ENCODE data around the gene TLN1.
A peak's percentile ranks its signal among the peaks of the same experiment; 100 is the strongest.

The TLN1 gene

GRCh38 chr9:35750256-35750531, 18.2 kb upstream of the TLN1 start:
- no peak for DNase-seq (ENCODE audit: low spot score)

DNA sequence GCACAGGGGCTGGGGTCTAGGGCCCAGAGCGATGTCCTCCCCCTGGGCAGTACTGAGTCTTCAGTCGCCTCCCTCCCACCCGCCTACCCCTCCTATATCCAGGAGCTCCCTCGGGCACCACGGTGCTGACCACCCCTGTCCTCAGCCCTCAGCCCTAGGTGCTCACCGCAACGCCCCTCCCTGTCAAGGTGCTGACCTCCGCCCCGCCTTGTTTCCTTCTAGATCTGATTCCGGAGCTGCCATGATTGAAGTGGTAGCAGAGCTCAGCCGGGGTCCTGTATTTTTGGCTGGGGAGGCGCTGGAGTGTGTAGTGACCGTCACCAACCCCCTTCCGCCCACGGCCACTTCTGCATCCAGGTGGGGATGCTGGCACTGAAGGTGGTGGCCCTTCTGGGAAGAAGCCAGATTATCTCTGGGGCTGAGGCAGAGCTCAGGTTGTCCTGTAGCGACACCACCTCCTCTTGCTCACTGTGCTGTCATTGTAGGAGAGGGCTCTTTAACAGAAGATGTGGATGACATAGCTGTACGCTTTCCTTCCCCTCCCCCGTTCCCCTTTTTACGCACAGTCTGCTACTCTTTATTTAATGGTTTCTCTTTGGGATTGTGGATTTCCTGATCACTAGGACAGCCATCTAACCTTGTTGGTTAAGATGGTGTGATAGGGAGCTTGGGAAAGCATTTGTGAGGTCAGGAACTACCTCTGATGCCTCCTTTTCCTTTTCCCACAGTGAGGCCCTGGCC, 17.7 kb upstream of the TLN1 start:
- DNase-seq (ENCODE audit: low spot score): no peak

DNA sequence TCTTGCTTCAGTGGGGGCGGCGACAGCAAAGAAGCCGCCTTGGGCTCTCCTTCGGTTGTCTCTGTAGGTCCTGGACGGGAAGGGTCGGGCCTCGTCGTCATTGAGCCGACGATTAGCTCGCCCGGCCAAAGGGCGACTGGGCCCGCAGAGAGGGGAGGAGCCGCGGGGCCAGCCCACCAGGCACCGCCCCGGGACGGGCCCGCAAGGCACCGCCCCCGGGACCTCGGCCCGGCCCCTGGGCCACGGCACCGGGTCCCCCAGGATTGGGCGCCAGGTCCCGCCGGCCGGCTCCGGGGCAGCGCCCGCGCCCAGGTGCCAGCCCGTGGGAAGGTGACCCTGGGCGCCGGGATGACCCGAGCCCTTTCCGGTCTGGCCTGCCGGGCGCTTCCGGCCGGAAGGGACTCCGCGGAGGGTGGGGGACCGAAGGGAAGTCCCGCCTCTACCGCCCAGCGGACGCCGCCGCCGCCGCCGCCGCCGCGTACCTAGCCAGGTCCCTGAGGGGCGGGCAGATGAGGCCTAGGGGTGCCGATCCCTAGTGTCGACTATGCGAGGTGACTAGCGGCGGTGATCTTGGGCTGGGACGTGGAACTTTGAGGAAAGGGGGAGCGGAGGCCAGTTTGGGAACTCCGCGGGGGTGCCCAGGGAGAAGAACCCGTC, 17.0 kb upstream of the TLN1 start, which contains the start of the genes GBA2 and RGP1:
Gene GBA2 (minus strand): TSS at position 371 of the 657 bp plus-strand sequence. CDS start 524 bp downstream, outside the sequence.
Gene RGP1 (plus strand): TSS at position 430 of the 657 bp plus-strand sequence. CDS start 469 bp downstream, outside the sequence.
- DNase-seq (ENCODE audit: low spot score): peak; percentile 54

DNA sequence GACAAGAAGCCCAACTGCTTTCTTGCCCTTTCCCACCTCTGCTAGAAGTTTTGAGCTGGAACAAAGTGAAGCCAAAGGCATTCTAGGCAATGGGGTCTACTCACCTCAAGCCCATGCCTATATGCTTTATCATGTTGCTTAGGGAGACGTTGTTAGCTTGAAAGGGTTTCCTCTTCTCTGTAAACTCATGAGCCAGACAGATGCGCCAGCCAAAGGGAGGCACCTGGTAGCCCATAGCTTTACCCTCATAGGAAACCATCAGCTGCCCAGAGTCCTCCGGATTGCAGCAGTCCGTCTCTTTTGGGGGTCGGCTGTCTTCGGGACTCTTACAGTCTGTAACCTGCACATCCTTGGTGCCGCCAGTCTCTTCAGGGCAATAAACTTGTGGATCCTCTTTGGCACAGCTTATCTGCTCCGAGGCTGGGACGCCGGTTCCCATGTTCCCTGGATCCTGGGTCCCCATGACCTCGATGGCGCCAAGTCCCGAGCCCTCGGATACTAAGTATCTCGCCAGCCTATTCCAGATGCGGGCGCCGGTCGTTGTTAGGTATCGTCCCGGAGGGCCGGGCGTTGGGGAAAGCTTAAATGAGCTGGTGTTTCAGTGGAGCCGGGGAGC, 16.4 kb upstream of the TLN1 start:
- DNase-seq (ENCODE audit: low spot score): no peak

DNA sequence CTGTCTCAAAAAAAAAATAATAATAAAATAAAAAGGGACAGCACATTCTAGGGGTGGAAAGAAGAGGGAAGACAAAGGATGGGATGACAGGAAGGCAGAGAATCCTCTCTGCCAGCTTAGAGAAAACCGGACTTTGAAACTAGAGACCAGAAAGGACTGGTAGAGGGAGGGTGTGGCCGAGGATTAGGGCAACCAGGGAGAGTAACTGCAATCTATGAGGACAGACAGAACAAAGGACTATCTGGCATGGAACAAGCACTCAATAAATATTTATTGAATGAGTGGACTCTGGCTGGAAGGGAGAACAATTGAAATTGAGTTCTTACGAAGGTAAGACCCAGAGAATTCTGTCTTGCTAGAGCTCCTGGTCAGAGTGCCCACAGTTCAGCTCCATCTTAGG, 14.6 kb upstream of the TLN1 start:
- DNase-seq (ENCODE audit: low spot score): no peak

- no peak for DNase-seq (ENCODE audit: low spot score)
Measured at GRCh38 chr9:35745569-35745968, 13.6 kb upstream of the TLN1 start.

DNA sequence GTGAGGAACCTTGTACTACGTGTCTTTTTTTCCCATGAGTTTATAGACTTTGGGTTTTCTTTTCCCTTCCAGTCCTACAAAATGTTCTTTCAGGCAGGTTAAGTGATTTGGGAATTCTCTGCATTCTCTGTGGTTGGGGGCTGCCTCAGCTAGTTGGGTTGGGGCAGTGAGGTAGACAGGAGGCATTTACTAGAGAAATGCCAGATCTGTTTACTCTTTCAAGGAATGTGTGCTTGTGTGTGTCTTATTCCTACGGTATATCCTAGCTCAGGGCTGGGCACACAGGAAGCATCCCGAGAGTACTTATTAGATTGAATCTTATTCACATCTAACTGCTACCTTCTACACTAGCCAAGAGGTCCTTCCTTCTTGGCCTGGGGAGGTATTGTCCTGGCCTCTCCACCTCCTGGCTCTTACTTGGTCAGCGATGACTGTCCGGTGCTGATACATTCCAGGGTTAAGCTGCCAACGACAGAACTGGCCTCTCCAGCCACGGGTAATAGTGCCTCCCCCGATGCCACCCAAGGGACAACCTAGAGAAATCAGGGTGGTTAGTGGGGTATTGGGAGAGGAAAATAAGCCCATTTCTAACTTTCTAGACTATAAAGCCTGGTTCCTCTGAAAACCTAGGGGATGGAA, 12.0 kb upstream of the TLN1 start:
- DNase-seq (ENCODE audit: low spot score): no peak

- DNase-seq (ENCODE audit: low spot score): no peak
Measured at GRCh38 chr9:35743452-35743851, 11.5 kb upstream of the TLN1 start.

DNA sequence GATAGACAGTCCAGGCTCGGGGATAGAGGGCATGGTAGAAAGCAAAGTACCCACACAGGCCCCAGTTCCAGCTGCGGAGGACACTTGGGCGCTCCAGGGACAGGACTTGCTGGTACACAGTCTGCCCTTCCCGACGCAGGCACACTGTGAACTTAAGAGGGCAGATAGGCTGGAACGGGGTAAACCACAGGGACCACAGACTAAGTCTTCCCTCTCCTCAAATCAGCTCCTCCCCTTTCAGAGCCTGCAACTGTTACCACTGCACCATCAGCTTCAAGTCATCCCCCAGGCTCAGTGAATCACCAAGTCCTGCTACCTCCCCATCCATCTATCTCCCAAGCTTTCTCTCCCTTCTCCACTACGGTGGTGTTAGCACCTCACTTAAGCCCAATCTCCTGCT, 9.7 kb upstream of the TLN1 start:
- no peak for DNase-seq (ENCODE audit: low spot score)

GRCh38 chr9:35740243-35740642, 8.2 kb upstream of the TLN1 start:
- no peak for DNase-seq (ENCODE audit: low spot score)

DNA sequence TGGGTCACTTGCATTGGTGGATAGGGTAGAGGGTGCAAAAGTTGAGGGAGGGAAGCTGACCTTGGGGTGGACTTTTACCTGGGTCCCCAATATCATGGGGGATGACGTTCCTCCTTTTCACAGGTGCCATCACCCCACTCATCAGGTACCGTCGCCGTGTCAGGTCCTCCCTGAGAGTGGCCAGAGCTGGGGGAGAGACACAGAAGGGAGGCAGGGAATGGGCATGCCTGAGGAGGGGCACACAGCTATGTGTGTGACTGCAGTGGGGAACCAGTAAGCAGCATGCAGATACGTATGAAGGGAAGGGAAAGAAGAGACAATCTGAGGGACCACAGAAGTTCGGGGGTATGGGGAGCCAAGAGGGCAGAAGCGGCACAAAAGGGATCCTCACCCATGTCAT, 6.9 kb upstream of the TLN1 start:
- no peak for DNase-seq (ENCODE audit: low spot score)

GRCh38 chr9:35738186-35738585, 6.2 kb upstream of the TLN1 start:
- no peak for DNase-seq (ENCODE audit: low spot score)

DNA sequence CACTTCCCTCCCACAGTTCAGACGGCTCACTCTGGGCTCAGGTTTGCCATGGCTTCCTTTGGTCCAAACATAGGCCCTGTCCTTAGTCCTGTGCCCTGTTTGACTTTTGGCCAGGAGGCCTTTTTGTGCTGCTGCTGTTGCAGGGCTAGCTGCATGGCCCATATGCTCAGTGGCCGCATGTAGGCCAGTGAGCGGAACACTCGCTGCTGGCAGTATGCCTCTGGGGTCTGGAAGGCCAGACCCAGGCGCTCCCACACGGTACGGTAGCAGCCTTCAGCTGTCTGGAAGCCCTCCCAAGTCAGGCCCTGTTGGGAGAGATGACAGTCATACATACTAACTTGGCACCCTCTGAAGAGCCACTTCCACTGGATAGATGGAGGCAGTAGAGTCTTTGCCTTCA, 5.1 kb upstream of the TLN1 start:
- no peak for DNase-seq (ENCODE audit: low spot score)

GRCh38 chr9:35736201-35736633, 4.2 kb upstream of the TLN1 start:
- DNase-seq (ENCODE audit: low spot score): peak; percentile 80

DNA sequence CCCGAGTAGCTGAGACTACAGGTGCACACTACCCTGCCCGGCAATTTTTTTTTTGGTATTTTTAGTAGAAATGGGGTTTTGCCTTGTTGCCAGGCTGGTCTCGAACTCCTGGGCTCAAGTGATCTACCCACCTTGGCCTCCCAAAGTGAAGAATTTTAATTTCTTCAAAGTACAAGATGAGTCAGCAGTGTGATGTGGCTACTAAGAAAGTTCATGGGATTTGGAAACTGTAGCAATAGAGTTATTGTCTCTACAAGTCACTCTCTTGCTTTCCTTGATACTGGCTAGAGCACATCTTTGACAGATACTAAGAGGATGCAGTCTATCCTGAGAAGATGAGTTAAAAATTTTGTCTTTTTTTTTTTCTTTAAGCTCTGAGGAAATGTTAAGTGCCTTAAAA, 2.1 kb upstream of the TLN1 start:
- no peak for DNase-seq (ENCODE audit: low spot score)

GRCh38 chr9:35732800-35733541, 976 bp upstream of the TLN1 start:
- DNase-seq (ENCODE audit: low spot score): peak; percentile 88

DNA sequence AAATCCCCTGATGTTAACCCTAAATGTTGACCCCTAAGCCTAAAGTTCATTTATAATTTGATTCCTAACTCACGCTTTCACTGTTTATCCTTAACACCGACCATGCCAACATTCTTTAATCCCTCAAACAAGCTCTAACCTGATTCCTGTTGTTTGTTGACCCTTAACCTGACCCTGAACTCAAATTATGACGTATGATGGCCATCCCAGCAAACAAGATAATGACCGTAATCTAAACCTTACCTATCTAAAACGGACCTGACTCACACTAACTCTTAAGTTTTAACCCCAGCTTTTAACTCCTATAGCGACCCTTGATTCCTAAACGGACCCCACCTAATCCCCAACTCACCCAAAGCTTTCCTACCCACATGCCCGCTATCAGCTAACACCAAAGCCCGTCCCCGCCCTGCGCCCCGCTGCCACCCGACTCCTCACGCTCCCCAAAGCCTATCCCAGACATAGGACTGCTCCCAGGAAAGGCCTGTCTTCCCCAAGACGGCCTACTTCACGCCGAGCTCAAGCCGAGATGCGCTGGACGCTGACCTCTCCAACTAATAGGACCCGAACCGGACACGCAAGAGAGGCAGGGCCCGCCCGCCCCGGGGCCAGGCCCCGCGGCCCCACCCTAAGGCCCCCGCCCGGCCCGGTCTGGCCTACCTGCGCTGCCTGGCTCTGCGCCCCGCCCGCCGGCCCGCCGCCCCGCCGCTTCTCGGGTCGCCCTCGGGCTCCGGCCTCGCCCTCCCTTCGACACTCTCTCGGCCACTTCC, 395 bp downstream of the TLN1 start:
- DNase-seq (ENCODE audit: low spot score): no peak

- no peak for DNase-seq (ENCODE audit: low spot score)
Measured at GRCh38 chr9:35730486-35730854, 1.5 kb downstream of the TLN1 start.

DNA sequence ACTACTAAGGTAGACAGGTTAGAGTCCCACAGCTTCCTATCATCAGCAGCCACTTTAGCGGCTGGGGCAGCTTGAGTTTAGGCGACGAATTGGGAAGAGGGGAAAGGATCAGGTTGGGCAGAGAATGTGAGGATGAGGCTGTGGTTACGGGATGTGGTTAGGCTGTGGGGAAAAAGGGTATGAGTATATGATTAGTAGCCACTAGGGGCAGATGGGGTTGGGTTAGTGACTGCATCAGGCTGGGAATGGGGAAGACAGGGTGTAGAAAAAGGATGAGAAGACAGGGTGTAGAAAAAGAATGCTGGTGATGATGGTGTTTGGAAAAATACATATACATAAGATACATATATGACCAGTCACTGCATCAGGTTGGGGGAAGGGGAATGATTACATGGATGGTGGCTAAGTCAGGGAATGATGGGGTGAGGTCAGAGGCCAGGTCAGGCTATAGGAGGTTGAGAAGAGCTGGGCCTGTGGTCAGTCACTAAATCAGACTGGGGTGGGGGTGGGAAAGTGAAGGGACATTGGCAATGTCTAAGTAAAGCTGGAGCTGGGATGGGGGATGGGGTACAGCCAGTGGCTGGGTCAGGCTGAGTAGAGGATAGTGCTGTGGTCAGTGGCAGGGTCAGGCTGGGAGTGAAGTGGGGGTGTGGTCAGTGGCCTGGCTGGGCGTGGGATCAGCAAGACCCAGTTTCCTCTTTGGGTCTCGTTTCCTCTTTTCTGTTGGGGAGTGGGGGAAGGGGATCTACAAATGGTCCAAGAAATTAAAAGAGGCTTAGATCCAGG, 2.1 kb downstream of the TLN1 start:
- peak; percentile 84 for DNase-seq (ENCODE audit: low spot score)

DNA sequence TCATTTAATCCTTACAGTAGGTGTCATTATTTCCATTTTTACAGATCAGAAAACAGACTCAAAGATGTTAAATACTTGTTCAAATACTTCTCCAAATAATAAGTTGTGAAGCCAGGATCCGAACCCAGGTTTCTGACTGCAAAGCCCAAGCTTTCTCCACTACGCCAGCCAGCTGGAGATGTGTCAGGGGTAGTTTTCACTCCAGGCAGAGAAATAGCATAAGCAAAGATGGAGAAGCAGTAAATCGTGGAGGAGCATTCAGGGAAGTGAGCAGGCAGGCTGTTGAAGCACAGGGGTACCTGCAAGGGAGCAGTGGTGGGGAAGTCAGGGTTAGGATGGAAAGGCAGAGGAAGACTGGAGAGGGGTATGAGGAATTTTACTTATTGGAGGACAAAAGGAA, 2.9 kb downstream of the TLN1 start:
- no peak for DNase-seq (ENCODE audit: low spot score)
